Fibroblast of lung (primary cell): ENCODE measurements around the gene ADM. TPM values are rescaled to one million over a fixed set of nuclear protein-coding genes. Genes with fewer than 3 reads are reported as not detected.

Experiments used
- DNase-seq, 2 donors: peaks; one replicate each; pipeline versions ENCODE4 v3.0.0 to v3.0.0-alpha.2; 2010; ENCODE audit warnings: low read depth in 2 of 2
- H2AFZ ChIP-seq: 2 replicates; pipeline ENCODE4 v1.5.1; 2012; ENCODE audit warnings: low read length, control low read depth, inconsistent platforms
- H3K27ac ChIP-seq: 2 replicates; pipeline ENCODE4 v1.5.1; 2011; ENCODE audit warnings: low read length, control low read depth; ENCODE audit not compliant: insufficient read depth
- H3K27me3 ChIP-seq: 2 replicates; pipeline ENCODE4 v1.5.1; 2011; ENCODE audit warnings: mild to moderate bottlenecking, low read length; ENCODE audit not compliant: control insufficient read depth, insufficient read depth
- H3K36me3 ChIP-seq: 2 replicates; pipeline ENCODE4 v1.5.1; 2011; ENCODE audit warnings: low read length; ENCODE audit not compliant: control insufficient read depth, insufficient read depth
- H3K4me1 ChIP-seq: 2 replicates; pipeline ENCODE4 v1.5.1; 2011; ENCODE audit warnings: low read length; ENCODE audit not compliant: control insufficient read depth, insufficient read depth; ENCODE audit errors: extremely low read depth
- H3K4me2 ChIP-seq: 2 replicates; pipeline ENCODE4 v1.5.1; 2011; ENCODE audit warnings: low read length, control low read depth; ENCODE audit not compliant: insufficient read depth; ENCODE audit errors: extremely low read depth
- H3K4me3 ChIP-seq, 4 experiments: fragments of 200-600 bp in 1 of 4; sonication (generic) in 1 of 4; replicated peaks in 1 of 4; 2 replicates each; pipeline ENCODE4 v1.5.1; 2011 to 2016; ENCODE audit warnings: low read length in 4 of 4, low read depth in 3 of 4, mild to moderate bottlenecking in 3 of 4, control low read depth in 2 of 4, inconsistent platforms in 1 of 4, mixed read lengths in 1 of 4; ENCODE audit not compliant: insufficient read depth in 1 of 4; ENCODE audit errors: control extremely low read depth in 1 of 4
- H3K79me2 ChIP-seq: 2 replicates; pipeline ENCODE4 v1.5.1; 2012; ENCODE audit warnings: mild to moderate bottlenecking, low read length, inconsistent platforms; ENCODE audit not compliant: control insufficient read depth, insufficient read depth
- H3K9ac ChIP-seq: 2 replicates; pipeline ENCODE4 v1.5.1; 2011; ENCODE audit warnings: mild to moderate bottlenecking, low read length, control low read depth; ENCODE audit not compliant: insufficient read depth
- H3K9me3 ChIP-seq: 2 replicates; pipeline ENCODE4 v1.5.1; 2012; ENCODE audit warnings: low read depth, low read length; ENCODE audit not compliant: control insufficient read depth, insufficient read depth
- H4K20me1 ChIP-seq: 2 replicates; pipeline ENCODE4 v1.5.1; 2011; ENCODE audit warnings: low read length; ENCODE audit not compliant: control insufficient read depth, insufficient read depth; ENCODE audit errors: extremely low read depth
- EZH2 ChIP-seq: IDR thresholded peaks from 2 replicates; pipeline ENCODE4 v1.5.1; 2012; ENCODE audit warnings: low read length, control low read depth, mild to moderate bottlenecking; ENCODE audit errors: missing control alignments
- polyA plus RNA-seq, 2 donors: library from polyadenylated mRNA; depleted of rRNA in 1 of 2; stranded (reverse) in 1 of 2; unstranded in 1 of 2; fragments of >200 nt; gene quantifications; 2 replicates each; pipeline ENCODE4 v1.2.1, GENCODE V29; 2011 to 2012; ENCODE audit warnings: missing spikeins in 1 of 2
- total RNA-seq: library from RNA; depleted of rRNA; stranded (reverse); fragments of >200 nt; gene quantifications from 2 replicates; pipeline ENCODE4 v1.2.1, GENCODE V29; 2014
- TF ChIP-seq, protein P1 (sequence below), 2 donors: IDR thresholded peaks in 1 of 2; conservative IDR thresholded peaks in 1 of 2; 1 replicate in 1 of 2; 2 replicates in 1 of 2; pipeline ENCODE4 v1.5.1; 2011 to 2012; ENCODE audit warnings: low read length in 2 of 2, control low read depth in 1 of 2, inconsistent platforms in 1 of 2, low read depth in 1 of 2, mild to moderate bottlenecking in 1 of 2

Gene ADM
- total and polyA plus RNA-seq, 2 donors (not counting 1 experiment from before 2014, with no cell fraction given), result 989 to 1,010 TPM

DNA sequence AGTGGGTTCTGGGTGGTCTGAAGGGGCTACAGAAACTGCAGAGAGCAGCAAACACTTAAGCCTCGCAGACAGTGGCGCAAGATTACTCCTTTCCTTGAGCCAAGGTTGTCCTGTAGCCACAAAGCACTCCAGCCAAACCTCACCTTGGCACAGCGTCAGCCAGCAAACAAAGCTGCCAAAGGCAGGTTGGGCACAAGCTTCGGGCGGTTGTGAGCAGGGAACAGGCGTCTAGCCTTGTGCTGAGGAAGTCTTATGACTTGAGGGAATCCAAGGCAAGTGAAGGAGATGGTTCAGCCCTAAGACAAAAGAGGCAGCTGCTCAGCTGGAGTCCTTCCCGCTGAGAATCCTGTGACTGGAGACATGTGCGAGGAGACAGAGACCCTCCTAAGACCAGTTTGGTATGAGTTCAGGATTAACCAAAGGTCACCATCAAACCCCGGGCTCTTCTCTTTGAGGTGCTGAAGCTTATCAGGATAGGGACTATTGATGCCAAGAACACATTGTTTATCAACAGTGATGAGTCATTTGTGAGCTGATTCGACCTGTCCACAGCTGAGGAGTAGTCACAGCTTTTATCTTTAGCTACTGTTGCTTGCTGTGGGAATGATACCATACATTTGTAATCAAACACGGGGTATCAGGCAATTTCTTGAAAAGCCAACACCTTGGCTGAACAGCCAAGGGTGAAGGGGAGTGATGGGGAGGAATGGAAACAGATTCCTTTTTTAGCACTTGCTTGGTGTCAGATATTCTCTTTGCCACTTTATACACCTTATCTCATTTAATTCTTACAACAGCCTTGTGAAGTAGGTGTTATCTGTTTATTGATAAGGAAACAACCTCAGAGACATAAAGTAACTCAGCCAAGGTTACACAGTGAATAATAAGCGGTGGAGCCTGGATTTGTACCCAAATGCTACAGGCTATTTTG is 4.6 kb downstream of the ADM start:
- H3K4me2 ChIP-seq, result peak overlapping the region; percentile 55
- H3K4me1 ChIP-seq, result no peaks in the 10 kb centered on the region
- H3K4me3 ChIP-seq, result peak overlapping the region in 2 of 4 experiments; percentile 5 to 98
- H3K27me3 ChIP-seq, result no peaks in the 10 kb centered on the region
- DNase-seq, result peak; percentile 68 to 83
- no peaks in the 10 kb centered on the region for H3K9me3 ChIP-seq
- H3K9ac ChIP-seq, result peak overlapping the region; percentile 4
- no peaks in the 10 kb centered on the region for H4K20me1 ChIP-seq
- TF ChIP-seq EZH2, result no peak
- TF ChIP-seq, protein P1, sequence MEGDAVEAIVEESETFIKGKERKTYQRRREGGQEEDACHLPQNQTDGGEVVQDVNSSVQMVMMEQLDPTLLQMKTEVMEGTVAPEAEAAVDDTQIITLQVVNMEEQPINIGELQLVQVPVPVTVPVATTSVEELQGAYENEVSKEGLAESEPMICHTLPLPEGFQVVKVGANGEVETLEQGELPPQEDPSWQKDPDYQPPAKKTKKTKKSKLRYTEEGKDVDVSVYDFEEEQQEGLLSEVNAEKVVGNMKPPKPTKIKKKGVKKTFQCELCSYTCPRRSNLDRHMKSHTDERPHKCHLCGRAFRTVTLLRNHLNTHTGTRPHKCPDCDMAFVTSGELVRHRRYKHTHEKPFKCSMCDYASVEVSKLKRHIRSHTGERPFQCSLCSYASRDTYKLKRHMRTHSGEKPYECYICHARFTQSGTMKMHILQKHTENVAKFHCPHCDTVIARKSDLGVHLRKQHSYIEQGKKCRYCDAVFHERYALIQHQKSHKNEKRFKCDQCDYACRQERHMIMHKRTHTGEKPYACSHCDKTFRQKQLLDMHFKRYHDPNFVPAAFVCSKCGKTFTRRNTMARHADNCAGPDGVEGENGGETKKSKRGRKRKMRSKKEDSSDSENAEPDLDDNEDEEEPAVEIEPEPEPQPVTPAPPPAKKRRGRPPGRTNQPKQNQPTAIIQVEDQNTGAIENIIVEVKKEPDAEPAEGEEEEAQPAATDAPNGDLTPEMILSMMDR (conservative IDR thresholded peaks at IDR 0.05 in 1 of 2, IDR thresholded peaks at IDR 0.05 in 1 of 2; ENCODE audit: low read depth in 1 of 2, low read length in 2 of 2), result no peak
- H2AFZ ChIP-seq, result no peak overlapping the region
- peaks cover 29% of the 10 kb centered on the region for H3K79me2 ChIP-seq
- H3K36me3 ChIP-seq, result peaks cover 15% of the 10 kb centered on the region
- H3K27ac ChIP-seq, result peak overlapping the region; percentile 14

DNA sequence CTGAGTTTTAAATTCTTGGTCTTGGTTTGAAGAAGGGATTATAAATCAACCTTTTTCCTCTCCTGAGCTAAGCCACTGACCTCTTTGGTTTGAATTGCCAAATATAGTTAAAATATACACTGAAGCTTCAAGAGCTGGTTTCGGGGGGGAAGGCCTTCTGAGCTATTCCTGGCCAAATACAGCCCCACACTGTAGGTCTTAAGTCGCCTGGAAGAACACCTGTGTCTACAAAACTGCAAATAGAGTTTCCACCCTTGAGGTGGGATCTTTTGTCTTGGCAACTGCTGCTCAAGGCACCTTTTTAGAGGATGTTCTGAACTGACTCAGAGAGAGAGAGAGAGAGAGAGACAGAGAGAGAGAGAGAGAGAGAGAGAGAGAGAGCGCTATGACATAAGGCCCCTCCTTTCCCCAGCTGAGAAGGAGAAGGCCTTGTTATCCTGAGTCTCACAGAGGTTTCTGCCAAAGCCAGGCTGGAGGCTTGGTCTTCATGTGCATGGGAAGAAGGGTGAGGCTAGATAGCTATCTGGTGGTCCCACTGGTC is 5.5 kb downstream of the ADM start:
- peak; percentile 29 to 44 for DNase-seq
- no peak overlapping the region for H3K27ac ChIP-seq

DNA sequence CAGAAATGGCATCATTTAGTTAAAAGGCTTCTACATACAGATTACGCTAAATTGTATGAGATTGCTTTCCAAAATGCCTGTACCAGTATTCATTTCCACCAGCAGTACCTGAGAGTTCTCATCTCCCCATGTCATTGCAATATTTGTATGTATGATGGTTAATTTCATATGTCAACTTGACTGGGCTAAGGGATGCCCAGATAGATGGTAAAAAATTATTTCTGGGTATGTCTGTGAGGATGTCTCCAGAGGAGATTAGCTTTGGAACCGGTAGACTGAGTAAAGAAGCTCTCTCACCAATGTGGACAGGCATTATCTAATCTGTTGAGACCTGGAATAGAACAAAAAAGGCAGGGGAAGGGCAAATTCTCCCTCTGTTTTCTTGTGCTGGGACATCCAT is 6.9 kb downstream of the ADM start:
- Histone ChIP-seq H4K20me1 (no peaks in the 10 kb centered on the region), H3K9ac (no peak overlapping the region), H3K27ac (no peak overlapping the region), H3K4me1 (no peaks in the 10 kb centered on the region), H3K27me3 (no peaks in the 10 kb centered on the region), H3K9me3 (no peaks in the 10 kb centered on the region), H3K36me3 (peaks cover 4% of the 10 kb centered on the region), H3K4me3 (no peak overlapping the region), H3K79me2 (peaks cover 8% of the 10 kb centered on the region), H2AFZ (no peak overlapping the region), H3K4me2 (no peak overlapping the region)
- TF ChIP-seq EZH2, result no peak
- TF ChIP-seq, protein P1 (conservative IDR thresholded peaks at IDR 0.05 in 1 of 2, IDR thresholded peaks at IDR 0.05 in 1 of 2; ENCODE audit: low read depth in 1 of 2, low read length in 2 of 2), result no peak
- DNase-seq, result no peak

More for the DNA sequence above, 5.5 kb downstream of the ADM start:
- Histone ChIP-seq H2AFZ (no peak overlapping the region), H3K4me3 (no peak overlapping the region), H3K36me3 (peaks cover 15% of the 10 kb centered on the region), H3K4me1 (no peaks in the 10 kb centered on the region), H3K4me2 (no peak overlapping the region), H3K9ac (no peak overlapping the region), H3K27me3 (no peaks in the 10 kb centered on the region), H4K20me1 (no peaks in the 10 kb centered on the region), H3K9me3 (no peaks in the 10 kb centered on the region), H3K79me2 (peaks cover 22% of the 10 kb centered on the region)
- TF ChIP-seq, protein P1 (conservative IDR thresholded peaks at IDR 0.05 in 1 of 2, IDR thresholded peaks at IDR 0.05 in 1 of 2; ENCODE audit: low read depth in 1 of 2, low read length in 2 of 2), result no peak
- no peak for TF ChIP-seq EZH2
